Measurements from ENCODE around the gene TFEB. TPM values are rescaled to one million over a fixed set of nuclear protein-coding genes. Genes with fewer than 3 reads are reported as not detected.

The TFEB gene
- total and polyA plus RNA-seq, 10 of the 15 experiments (the other 5 are each of a cell fraction or from before 2014, with no cell fraction given) = 0.84 to 108 (median 60.8) TPM

- TF ChIP-seq BACH1 (IDR thresholded peaks at IDR 0.05; ENCODE audit: borderline replicate concordance) = no peak
- no peak for TF ChIP-seq KAT2A (conservative IDR thresholded peaks at IDR 0.05; ENCODE audit: control insufficient read depth, low read depth, low read length)
- no peak for TF ChIP-seq EP300 (IDR thresholded peaks at IDR 0.05; ENCODE audit: borderline replicate concordance in 1 of 2, control insufficient read depth in 1 of 2, low read depth in 2 of 2, low read length in 2 of 2)
- TF ChIP-seq NR2F1 (conservative IDR thresholded peaks at IDR 0.05) = no peak
- no peak for TF ChIP-seq TAF1 (IDR thresholded peaks at IDR 0.05; ENCODE audit: borderline replicate concordance, low read depth, low read length)
- TF ChIP-seq SKIL (IDR thresholded peaks at IDR 0.05; ENCODE audit: low read depth, poor library complexity, severe bottlenecking) = no peak
- no peak for TF ChIP-seq HDGF (IDR thresholded peaks at IDR 0.05)
- TF ChIP-seq FOS (IDR thresholded peaks at IDR 0.05; ENCODE audit: borderline replicate concordance, extremely low read depth, insufficient read length) = no peak
- no peak for TF ChIP-seq HCFC1 (IDR thresholded peaks at IDR 0.05; ENCODE audit: low read length)
- TF ChIP-seq RFX5 (IDR thresholded peaks at IDR 0.05; ENCODE audit: low read depth, low read length) = no peak
- no peak for TF ChIP-seq SMARCA5 (IDR thresholded peaks at IDR 0.05)
These were observed 71.8 kb downstream of the TFEB start (continued) for GRCh38 chr6:41663568-41663967.

GRCh38 chr6:41659935-41660334 is 75.5 kb downstream of the TFEB start:
- H3K27ac ChIP-seq (ENCODE audit: control insufficient read depth, insufficient read depth) = no peak overlapping the region
- H3K4me2 ChIP-seq (ENCODE audit: control insufficient read depth, insufficient read depth) = no peak overlapping the region
- H3K79me2 ChIP-seq (ENCODE audit: control insufficient read depth, insufficient read depth, low read length) = no peaks in the 10 kb centered on the region
- TF ChIP-seq IRF3 (IDR thresholded peaks at IDR 0.05) (no peak), ZZZ3 (IDR thresholded peaks at IDR 0.05; ENCODE audit: control insufficient read depth, insufficient read length, low read depth) (no peak), E2F4 (IDR thresholded peaks at IDR 0.05; ENCODE audit: low read depth, low read length) (no peak), FOS (IDR thresholded peaks at IDR 0.05; ENCODE audit: borderline replicate concordance, extremely low read depth, insufficient read length) (no peak), GABPA (IDR thresholded peaks at IDR 0.05; ENCODE audit: low read depth) (no peak), MLLT1 (IDR thresholded peaks at IDR 0.05) (no peak)
- ChIA-PET POLR2A (no interaction called here), RAD21 (ENCODE audit: unreplicated experiment) (no interaction called here), CTCF (no interaction called here), SMC1A (ENCODE audit: uncharacterized antibody, unreplicated experiment) (no interaction called here)
- DNase-seq (ENCODE audit: low read depth, low spot score) (no peak), FAIRE-seq (no peak), ATAC-seq (no peak)
- WGBS (ENCODE audit: insufficient coverage, insufficient replicate concordance, low lambda C conversion rate, missing lambda C conversion rate) = 0% methylated on average over 7 of the region's 7 CpGs
- in situ Hi-C loops (cut with MboI) (no loop called here), intact Hi-C loops (cut with micrococcal nuclease; ENCODE audit: unreplicated experiment) (no loop called here)
- H2AFZ ChIP-seq (ENCODE audit: control insufficient read depth, low read depth, low read length) = no peak overlapping the region
- H4K20me1 ChIP-seq (ENCODE audit: control insufficient read depth, insufficient read depth) = no peaks in the 10 kb centered on the region
- H3K4me3 ChIP-seq = no peak overlapping the region
- H3K27me3 ChIP-seq (replicated peaks in 1 of 2; ENCODE audit: control insufficient read depth in 2 of 2, insufficient read depth in 2 of 2, low read length in 1 of 2) = peaks cover 5% of the 10 kb centered on the region in 2 experiments; a peak in 3 of 4 replicates
- H3K4me1 ChIP-seq (ENCODE audit: control insufficient read depth, insufficient read depth, low read length) = no peaks in the 10 kb centered on the region
- no peaks in the 10 kb centered on the region for H3K9me3 ChIP-seq (replicated peaks; ENCODE audit: control insufficient read depth, insufficient read depth, low read length)
- H3K9ac ChIP-seq (ENCODE audit: control insufficient read depth, insufficient read depth, low read length) = no peak overlapping the region
- BruUV-seq (replicated peaks) = no TSS peak
- no peaks in the 10 kb centered on the region for H3K36me3 ChIP-seq (ENCODE audit: control insufficient read depth in 2 of 2, insufficient read depth in 2 of 2, low read length in 1 of 2)

Data from GM12878 (cell line).